NCI-H2171 treated with DMSO at 0.1 percent for 48 hours (cell line): ENCODE data around the gene STPG3.
A peak's percentile ranks its signal among the peaks of the same experiment; 100 is the strongest.
"Not testable (repeated sequence)": the region's sequence is repeated elsewhere in the genome, so short reads cannot be mapped to it uniquely, and the experiment has no call there.

Source experiments
- DNase-seq: peaks from one replicate; lab custom pipeline; 2025; lab: John Stamatoyannopoulos, UW

The STPG3 gene

DNA sequence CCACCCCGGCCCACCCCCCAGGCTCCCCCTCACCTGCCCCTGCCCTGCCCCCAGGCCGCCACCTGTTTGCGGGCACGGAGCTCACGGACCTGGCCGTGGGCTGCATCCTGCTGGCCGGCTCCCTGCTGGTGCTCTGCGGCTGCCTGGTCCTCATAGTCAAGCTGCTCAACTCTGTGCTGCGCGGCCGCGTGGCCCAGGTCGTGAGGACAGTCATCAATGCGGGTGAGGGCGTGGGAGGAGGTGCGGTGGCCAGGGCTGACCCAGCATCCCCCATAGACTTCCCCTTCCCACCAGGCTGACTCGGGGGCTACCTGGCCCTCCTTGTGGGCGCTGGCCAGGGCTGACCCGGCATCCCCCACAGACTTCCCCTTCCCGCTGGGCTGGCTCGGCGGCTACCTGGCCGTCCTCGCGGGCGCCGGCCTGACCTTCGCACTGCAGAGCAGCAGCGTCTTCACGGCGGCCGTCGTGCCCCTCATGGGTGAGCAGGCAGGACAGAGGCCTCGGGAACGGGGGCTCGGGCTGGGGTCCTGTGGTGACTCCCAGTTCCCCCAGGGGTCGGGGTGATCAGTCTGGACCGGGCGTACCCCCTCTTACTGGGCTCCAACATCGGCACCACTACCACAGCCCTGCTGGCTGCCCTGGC lies 16.9 kb upstream of the STPG3 start:
- DNase-seq = no peak

DNA sequence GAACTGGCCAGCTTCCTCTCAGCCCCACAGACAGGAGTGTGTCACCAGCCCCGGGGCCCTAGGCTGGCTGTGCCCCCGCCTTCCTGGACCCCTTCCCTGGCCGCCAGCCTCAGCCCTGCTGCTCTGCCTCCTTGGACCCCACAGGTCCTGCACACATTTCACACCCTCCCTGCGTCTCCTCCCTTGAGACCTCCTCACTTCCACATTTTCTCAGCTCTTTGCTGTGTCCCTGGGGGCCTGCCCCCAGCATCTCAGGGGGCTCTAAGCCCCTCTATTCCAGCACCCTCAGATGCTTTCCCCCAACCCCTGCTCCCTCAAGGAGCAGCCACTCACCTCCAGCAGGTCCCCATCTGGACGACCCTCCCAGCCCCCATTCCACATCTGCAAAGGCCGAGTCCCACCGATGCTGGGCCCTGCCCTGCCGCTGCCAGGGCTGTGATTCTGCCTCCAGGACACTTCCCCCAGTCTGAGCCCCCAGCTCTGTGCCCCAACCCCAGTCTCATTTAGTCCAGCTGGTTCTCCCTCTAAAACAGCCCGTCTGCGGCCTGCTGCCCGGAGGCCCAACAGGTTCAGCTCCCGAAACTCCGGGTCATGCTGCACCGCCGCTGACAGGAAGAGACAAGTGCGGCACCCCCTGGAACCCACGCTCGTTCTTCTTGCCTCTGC lies 16.2 kb upstream of the STPG3 start:
- no peak for DNase-seq

GRCh38 chr9:137235424-137236237 lies 15.5 kb upstream of the STPG3 start:
- DNase-seq = no peak

- peak; percentile 91 for DNase-seq
Observed at GRCh38 chr9:137236238-137236935, 14.7 kb upstream of the STPG3 start.

DNA sequence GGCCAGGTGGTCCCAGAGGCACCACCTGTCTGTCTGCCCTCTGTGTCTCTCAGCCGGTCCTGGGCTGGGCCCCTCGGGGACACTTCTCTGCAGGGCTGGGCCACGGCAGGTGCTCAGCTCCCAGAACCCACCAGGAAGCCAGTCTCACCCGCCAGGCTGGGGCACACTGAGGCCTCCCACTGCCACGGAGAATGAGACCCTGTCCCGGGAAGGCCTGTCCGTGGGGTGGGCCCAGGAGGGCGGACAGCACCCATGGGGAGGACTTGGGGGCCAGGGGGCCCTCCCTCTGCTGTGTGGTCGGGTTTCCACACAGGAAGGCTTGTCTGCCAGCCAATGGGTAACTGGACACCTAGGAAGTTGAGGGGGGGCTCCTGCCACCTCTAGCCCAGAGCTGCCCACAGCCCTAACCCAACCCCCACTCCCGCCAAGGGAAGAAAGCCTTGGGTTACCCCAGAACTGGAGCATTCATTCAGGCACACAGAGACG lies 14.1 kb upstream of the STPG3 start:
- peak; percentile 55 for DNase-seq

- peak; percentile 57 for DNase-seq
Observed at GRCh38 chr9:137237759-137238726, 13.0 kb upstream of the STPG3 start.

- DNase-seq = not testable (repeated sequence)
Observed at GRCh38 chr9:137239541-137240200, 11.4 kb upstream of the STPG3 start.

- DNase-seq = peak; percentile 72
Observed at GRCh38 chr9:137240318-137240840, 10.7 kb upstream of the STPG3 start.

GRCh38 chr9:137240841-137241489 lies 10.1 kb upstream of the STPG3 start, which contains the start of gene TUBB4B:
Gene TUBB4B (plus strand): TSS chr9:137241287. CDS start chr9:137241361, 74 bp downstream.
- DNase-seq = peak; percentile 100

DNA sequence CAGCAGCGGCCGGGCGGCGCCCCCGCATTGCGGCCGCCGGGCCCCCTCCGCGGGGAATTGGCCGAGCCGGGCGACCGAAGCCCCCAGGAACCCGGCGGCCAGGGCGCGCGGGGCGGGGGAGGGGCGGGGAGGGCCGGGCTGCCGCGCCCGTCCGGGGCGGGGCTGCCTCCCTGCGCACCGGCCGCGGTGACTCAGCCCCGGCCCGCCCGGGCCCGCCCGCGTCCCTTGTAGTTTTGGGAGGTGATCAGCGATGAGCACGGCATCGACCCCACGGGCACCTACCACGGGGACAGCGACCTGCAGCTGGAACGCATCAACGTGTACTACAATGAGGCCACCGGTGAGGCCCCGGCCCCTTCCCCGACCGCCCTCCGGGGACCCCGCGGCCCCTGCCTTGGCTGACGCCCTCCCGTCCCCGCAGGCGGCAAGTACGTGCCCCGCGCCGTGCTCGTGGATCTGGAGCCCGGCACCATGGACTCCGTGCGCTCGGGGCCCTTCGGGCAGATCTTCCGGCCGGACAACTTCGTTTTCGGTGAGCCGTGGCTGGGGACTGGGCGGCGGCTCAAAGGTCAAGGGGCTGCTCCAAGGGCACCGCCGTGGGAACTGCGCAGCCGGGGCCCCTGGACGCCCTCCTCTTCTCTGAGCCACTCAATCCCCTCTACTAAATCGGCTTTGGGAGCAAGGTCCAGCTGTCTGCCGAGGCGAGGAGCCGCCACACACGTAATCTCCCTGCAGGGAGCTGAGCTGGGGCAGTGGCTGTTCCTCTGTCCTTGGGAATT lies 9.4 kb upstream of the STPG3 start:
- no peak for DNase-seq

DNA sequence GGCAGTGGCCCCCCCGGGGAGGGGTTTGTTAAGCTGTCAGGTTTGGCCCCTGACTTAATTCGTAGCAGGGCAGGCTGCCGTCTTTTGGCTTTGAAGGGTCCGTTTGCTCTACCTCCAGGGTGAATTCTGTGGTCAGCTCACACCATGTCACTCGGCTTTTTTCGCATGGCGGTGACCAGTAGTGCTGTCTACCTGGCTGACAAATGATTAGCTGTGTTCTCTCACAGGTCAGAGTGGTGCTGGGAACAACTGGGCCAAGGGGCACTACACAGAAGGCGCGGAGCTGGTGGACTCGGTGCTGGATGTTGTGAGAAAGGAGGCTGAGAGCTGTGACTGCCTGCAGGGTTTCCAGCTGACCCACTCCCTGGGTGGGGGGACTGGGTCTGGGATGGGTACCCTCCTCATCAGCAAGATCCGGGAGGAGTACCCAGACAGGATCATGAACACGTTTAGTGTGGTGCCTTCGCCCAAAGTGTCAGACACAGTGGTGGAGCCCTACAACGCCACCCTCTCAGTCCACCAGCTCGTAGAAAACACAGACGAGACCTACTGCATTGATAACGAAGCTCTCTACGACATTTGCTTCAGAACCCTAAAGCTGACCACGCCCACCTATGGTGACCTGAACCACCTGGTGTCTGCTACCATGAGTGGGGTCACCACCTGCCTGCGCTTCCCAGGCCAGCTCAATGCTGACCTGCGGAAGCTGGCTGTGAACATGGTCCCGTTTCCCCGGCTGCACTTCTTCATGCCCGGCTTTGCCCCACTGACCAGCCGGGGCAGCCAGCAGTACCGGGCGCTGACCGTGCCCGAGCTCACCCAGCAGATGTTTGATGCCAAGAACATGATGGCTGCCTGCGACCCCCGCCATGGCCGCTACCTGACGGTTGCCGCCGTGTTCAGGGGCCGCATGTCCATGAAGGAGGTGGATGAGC lies 8.6 kb upstream of the STPG3 start:
- DNase-seq = no peak

- DNase-seq = not testable (repeated sequence)
Observed at GRCh38 chr9:137243266-137243625, 7.8 kb upstream of the STPG3 start.

DNA sequence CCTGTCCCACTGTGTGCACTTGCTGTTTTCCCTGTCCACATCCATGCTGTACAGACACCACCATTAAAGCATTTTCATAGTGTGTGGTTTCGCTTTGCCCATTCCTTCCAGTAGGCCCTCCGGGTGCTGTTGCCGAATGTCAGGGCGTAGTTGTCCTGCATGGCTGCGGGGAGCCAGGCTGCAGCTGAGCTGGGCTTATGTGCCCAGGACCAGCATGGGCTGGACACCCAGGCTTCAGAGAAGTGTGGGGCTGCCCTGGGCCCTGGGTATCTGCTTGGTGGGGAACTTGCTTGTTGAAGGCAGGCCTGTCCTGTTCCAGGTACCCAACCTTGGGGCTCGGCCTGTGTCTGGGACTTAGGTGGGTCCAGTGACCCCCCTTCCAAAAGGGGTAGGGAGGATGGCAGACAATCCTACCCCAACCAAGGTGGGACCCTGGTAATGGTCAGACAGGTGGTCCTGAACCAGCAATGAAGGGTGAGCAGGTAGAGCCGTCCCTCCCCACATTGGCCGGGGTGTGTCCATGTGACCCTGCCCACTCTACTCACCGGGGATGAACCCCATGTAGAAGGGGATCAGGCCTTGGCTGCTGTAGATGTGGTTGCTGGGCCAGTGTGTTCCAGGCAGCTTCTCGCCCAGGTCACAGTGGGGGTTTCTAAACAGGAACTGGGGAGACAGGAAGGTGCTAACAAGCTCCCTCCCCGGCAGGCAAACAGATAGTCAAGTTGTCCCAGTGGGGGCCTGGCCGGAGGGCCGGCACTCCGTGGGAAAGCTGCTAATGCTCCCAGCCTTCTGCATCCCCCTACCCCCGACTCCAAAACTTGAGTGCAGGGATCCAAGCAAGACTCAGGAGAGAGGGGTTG lies 7.2 kb upstream of the STPG3 start:
- DNase-seq = no peak

DNA sequence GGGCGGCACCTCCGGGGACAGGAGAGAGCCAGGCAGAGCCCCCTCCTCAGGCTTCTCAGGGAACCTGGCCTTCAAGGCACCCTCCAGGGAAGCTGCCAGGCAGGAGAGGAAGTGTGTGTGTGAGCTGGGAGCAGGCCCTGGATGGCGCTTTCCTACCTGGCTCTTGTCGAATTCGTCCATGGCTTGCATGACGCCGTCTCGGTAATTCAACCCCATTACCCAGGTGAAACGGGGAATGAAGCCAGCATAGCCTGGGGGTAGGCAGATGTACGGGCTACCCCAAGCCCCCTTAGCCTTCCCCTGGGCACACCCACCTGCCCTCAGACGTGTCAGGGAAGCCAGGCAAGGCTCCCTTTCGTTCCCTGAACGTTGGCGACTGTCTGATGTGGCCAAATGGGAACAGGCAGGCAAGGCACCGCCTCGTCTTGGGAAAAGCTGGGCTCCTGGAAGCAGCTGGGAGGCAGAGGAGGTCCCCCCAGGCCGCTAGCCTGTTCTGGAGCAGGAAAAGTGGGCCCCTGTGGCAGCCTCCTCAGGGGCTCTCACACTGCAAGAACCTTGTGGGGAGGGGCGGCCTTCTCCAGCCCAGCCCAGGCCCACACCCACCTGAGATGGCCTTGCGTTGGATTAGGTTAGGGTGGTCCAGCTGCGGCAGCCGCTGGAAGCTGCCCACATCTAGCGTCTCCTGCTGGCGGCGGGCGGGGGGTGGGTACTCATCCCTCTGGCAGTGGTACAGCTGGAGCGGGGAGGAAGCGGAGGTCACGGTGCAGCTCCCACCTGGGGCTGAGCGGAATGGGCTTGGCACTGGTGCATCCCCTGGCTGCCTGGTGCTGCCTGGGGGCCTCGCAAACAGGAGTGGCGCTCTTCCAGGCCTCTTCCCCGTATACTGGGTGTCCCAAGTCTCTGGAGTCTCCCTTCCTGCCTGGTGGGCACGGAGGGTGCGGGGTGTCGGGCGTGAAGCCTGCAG lies 6.3 kb upstream of the STPG3 start:
- DNase-seq = peak; percentile 73
